HG03565 (cell line): ENCODE measurements around the gene PTH2.
"Not testable (repeated sequence)": the region's sequence is repeated elsewhere in the genome, so short reads cannot be mapped to it uniquely, and the experiment has no call there.

Experiments
- ATAC-seq: cut with Tn5 transposase; IDR thresholded peaks from one replicate; pipeline ENCODE4 v1.9.1; 2021; ENCODE audit warnings: mild to moderate bottlenecking, moderate library complexity; ENCODE audit not compliant: unreplicated experiment

The PTH2 gene

DNA sequence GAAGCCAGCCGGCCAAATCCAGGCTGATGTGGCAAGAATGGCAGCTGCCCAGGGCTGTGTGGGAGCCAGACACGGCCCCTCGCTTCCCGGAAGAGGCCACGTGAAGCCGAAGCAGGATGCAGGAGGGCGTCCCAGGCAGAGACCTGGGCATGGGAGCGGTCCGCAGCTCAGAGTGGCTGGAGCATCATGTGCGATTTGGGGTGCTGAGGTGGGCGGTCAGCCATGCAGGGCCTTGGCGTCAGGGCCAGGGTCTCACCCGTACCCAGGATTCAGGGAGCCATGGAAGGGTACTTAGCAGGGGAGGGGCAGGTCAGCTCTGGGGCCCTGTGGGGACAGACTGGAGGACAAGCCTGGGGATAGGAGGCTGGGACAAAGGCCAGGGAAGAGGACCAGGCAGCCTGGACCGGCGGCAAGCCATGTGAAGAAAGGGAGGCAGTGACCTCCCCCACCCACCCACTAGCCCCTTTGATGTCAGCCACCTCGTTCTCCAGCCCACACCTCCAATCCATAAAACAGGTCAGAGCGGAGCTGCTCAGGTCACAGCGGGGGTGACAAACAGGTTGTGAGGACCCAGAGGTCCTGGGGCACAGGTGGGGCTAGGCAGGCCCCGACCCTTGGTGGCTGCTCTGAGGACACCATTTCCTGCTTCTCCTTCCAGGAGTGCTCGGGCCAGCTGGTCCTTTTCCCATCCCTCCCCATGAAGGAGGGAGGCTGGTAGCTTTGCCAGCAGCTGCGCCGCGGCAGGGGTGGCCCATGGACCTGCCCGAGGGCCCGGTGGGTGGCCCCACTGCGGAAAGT is 32.9 kb downstream of the PTH2 start:
- ATAC-seq: no peak

DNA sequence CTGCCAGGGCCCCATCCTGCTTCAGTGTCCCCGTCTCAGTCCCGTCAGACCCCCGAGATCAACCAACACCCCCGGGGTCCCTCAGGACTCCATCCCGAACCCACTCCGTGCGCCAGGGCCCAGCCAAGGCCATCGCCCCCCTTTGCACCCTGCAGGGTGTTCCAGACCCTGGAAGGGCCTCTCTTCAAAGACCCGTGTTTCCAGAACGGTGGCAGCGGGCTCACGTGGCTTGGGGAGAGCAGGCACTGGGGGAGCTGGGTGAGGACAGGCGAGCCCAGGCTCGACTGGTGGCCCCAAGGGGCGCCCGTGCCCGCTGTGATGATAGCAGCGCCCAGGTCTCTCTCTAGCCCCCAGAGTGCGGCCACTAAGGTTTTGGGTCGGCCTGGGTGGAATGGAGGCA is 33.8 kb downstream of the PTH2 start:
- ATAC-seq: no peak

DNA sequence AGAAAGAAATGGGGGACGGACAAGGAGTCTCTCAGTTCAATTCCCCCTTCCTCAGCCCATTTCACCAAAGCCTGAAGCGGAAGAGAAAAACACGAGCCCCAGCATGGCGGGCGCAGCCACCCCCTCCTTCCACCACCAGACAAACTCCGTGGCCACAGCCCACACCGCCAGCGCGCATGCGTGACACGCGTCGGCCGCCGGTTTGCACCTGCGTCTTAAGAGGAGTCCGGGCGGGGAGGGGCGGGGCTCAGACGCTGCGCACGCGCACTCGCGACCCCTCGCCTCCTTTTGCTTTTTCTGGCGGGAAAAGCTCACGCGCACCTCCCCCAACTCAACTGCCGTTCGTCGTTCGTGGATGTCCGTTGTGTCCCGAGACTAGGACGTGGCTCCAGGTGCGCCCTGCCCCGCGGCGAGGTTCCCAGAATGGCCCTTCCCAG is 35.3 kb downstream of the PTH2 start, which contains the start of gene KASH5:
Gene KASH5, plus strand, starts transcription at position 314 of the 437 bp plus-strand sequence. CDS start 2,635 bp downstream, outside the sequence.
- no peak for ATAC-seq

DNA sequence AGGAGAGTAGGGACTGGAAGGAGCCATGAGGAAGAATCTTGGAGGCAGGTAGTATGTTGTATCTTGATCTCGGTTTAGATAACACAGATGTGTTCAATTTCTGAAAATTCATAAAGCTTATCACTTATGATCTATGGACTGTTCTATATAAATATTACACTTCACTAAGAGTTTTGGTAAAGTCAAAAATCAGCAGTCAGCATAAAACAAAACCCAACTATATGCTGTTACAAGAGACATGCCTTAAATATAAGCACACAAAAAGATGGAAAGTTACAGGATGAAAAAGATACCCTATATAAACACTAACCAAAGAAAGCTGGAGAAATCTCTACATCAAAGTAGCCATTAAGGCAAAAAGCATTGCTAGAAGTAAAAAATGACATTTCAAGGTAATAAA is 39.6 kb downstream of the PTH2 start:
- no peak for ATAC-seq

DNA sequence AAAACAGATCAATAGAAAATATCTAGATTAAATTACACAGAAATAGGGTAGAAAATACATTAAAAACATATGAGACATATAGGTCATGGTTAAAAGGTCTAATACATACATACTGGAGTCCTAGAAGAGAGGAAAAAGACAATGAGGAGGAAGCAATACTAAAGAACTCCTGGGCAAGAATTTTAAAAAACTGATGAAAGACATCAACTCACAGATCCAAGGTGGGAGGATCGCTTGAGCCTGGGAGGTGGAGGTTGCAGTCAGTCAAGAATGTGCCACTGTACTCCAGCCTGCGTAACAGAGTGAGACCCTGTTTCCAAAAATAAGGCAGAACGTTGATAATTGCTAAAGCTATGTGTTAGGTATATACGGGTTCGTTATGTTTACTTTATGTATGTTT is 40.6 kb downstream of the PTH2 start:
- ATAC-seq: no peak

DNA sequence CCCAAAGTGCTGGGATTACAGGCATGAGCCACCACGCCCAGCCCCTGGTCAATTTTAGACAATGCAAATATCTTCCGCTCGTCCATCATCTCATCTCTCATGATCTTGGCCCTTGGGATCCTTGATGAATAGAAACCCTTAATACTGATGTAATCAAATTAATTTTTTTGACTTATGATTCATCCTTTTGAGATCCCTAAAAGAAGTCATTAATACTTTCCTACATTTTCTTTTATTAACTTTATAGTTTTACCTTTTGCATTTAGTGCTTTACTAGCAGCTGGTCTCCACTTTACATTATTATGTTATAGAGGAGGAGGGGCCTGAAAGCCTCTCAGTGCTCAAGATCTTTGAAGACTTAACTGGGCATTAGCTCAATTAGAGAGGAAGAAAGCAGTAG is 42.9 kb downstream of the PTH2 start:
- no peak for ATAC-seq

DNA sequence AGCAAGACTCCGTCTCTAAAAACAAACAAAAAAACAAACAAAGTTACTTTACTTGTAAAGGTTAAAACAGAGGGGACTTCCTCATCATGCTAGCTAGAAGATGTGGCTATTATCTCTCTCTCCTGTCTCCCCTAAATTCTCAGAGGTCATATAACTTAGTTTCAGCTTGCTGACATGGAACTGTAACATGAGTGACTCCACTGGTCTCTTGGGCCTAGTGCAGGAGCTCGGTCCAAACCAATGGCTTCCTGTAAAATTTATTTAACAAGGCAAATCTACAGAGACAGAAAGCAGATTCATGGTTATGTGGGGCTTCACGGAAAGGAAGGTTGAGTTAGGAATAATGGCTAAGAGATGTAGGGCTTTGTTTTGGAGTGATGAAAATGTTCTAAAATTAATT is 44.7 kb downstream of the PTH2 start:
- ATAC-seq: no peak

DNA sequence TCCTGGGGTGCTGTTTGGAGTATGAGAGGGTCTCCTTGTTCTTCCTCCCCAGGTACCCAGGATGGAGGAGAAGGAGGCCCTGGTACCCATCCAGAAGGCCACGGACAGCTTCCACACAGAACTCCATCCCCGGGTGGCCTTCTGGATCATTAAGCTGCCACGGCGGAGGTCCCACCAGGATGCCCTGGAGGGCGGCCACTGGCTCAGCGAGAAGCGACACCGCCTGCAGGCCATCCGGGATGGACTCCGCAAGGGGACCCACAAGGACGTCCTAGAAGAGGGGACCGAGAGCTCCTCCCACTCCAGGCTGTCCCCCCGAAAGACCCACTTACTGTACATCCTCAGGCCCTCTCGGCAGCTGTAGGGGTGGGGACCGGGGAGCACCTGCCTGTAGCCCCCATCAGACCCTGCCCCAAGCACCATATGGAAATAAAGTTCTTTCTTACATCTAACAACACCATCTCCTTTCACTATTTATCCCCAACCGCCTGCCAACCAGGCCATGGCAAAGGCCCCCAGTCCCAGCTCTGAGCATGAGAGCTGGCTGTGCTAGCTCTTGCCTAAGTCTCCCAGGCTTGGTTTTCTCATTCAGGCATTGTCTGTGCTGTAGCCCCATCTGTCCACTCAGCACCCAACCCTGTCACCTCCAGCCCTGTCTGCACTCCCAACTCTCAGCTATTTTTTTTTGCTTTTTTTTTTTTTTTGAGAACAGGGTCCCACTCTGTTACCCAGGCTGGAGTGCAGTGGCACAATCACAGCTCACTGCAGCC is 48.4 kb downstream of the PTH2 start:
- ATAC-seq: no peak

DNA sequence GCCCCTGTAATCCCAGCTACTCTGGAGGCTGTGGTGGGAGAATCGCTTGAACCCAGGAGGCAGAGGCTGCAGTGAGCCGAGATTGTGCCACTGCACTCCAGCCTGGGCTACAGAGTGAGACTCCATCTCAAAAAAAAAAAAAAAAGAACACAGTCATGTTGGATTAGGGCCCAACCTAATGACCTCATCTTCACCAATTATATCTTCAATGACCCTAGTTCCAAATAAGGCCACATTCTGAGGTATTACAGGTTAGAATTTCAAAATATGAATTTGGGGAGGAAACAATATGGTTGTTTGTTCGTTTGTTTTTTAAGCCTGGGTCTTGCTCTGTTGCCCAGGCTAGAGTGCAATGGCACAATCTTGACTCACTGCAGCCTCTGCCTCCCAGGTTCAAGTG is 50.1 kb downstream of the PTH2 start:
- ATAC-seq: not testable (repeated sequence)
